Measurements from ENCODE around the gene RRP12.

DNA sequence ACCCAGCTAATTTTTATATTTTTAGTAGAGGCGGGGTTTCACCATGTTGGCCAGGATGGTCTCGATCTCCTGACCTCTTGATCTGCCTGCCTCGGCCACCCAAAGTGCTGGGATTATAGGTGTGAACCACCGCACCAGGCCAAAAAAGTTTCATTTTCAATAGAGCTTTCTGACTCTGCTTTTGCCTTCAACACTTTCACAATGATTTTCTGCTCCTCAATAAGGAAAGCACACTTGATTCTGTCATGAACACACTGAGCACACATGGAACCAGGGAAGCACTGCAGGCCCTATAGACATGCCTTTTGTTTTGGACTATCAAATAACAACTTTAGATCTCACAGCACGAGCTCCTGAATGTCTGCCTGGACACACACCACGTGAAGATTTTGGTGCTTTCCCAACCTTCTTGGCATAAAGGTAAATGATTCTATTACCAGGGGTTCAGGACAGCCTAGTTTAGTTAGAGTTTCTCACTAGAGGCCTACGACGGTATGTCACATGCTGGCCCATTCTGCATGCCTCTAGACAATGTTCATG lies 8.0 kb downstream of the RRP12 start:
- no peak for TF ChIP-seq CTCF (IDR thresholded peaks at IDR 0.05)
- no peak for TF ChIP-seq POLR2A (IDR thresholded peaks at IDR 0.05)
